Iris pigment epithelial cell (primary cell): ENCODE results near the gene SRGAP2B.
"Not testable (repeated sequence)": the region's sequence is repeated elsewhere in the genome, so short reads cannot be mapped to it uniquely, and the experiment has no call there.

Experiments used
- DNase-seq: peaks from one replicate; pipeline ENCODE4 v3.0.0-alpha.2; 2011; ENCODE audit warnings: low read depth

SRGAP2B gene

DNA sequence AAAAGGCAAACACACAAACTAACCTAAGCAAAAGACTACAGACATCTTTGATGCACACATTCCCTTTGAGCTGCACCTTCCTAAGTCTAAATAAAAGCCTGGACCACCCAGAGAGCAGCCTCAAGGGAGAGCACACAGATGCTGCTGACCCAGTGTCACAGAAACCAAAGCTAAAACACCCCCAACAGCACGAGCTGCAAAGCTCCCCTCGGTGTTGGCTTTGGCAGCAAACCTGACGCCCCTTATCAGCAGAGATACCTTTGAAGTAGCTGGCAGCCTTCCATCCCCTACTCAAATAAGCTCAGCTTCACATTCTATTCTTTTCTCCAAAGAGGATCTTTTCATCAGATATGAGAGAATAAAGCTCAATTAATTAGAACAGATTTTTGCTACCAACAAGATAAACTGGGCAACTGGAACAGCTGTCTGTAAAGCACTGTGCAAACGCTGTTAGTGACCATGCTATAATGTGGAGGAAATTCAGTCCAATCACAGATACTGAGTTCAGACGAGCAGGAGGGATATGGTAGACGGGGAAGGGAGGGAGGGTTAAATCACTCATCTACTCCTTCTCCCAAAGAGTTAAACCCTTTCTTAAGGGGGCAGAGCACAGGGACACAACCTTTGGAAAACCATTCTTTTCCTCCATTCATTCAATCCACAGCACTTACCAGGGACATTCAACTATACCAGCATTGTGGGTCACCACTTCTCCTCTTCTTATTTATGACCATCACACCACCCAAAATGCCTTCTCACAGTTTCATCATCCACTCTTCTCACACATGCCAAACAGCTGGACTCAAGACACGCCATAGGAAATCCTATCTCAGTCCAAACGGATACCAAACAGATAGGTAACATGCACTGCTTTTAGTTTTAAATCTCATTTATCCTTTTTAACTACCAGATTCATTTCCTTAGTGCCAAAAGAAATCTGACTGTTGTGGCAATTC lies 148.3 kb downstream of the SRGAP2B start:
- DNase-seq: not testable (repeated sequence)

DNA sequence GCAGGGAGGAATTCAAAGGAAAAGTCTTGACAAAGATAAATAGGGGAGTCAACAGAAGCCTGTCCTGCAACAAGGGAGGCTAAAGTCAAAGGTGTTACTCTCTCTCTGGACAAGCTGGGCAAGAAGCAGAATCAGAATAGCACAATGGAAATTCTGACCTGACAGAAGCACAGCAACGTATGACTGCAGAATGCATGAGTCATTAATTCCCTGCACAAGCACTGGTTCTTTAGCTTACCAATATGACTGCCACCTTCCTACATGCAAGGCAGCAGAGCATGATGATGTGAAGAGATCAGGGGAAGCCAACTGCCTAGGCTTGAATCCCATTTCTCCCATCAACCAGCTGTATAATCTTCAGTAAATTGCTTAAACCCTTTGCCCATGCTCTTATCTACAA lies 153.4 kb downstream of the SRGAP2B start:
- DNase-seq: not testable (repeated sequence)

DNA sequence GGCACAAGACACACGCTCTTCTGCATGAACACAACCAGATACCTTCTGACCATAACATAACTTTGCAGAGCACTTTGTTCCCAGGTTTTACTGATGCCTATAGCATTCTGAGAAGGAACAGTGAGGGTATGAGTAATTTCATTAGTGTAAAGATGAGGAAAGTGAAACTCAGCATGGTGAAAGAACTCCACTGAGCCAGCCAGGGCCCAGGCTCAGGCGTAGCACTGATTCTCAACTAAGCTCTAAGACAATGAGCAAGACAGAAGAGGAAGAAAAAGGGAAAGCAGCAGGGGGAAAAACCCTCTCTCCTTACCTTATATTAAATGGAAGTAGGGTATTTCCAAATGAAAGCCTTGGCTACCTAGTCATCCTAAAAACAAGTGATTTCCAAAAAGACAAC lies 155.1 kb downstream of the SRGAP2B start:
- DNase-seq: not testable (repeated sequence)

DNA sequence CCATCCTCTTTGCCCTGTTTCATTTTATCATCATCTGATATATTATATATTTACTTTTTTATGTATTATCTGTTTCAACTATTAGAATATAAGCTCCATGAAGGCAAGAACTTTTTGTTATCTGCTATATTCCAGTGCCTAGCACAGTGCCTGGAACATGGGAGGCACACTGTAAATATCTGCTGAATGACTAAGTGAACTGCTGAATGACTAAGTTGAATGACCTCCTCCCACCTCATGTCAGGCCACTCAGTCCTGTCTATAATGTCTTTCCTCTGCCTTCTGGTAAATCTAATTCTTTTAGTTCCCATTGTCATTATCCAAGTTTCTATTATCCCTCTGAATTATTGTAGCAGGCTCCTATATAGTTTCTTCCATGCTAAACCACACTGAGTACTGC lies 156.5 kb downstream of the SRGAP2B start:
- DNase-seq: not testable (repeated sequence)

DNA sequence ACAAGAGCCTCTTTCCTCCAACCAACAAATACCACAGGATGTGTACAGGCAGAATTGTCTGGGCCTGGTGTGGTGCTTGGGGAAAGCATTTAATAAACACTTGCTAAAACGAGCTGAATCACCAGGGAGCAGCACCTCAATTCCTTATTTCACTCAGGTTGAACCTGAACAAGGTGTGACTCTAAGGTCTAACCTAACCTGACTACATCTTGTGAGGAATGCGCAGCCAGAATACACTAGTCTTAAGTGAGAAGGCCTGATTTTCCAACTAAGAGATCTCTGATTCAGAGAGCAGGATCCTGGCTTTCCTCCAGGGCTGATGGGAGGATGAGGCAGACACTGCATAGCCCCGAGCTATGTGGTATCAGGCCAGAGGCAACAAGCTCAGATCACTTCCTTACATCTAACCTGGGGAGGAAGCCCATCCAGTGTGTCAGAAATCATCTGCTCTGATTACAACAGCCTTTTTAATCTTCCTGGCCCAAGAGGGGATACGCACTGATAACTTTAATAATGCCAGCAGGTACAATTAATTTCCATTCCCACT lies 158.9 kb downstream of the SRGAP2B start:
- not testable (repeated sequence) for DNase-seq

DNA sequence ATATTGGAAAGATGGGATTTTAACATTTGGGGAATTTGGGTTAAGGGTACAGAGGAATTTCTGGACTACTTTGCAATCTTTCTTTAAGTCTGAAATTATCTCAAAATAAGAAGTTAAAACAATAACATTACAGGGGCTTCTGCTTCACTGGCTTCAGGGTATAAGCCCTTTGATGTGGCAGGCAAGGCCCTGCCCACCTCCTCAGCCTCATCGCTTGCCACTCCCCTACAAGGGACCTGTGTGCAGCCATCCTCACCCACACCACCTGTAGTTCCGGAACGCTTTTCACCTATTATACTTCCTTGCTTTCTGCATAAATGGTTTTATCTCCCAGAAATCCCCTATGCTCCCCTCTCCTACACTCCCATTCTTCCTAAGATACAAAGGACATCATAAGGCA lies 159.8 kb downstream of the SRGAP2B start:
- not testable (repeated sequence) for DNase-seq

DNA sequence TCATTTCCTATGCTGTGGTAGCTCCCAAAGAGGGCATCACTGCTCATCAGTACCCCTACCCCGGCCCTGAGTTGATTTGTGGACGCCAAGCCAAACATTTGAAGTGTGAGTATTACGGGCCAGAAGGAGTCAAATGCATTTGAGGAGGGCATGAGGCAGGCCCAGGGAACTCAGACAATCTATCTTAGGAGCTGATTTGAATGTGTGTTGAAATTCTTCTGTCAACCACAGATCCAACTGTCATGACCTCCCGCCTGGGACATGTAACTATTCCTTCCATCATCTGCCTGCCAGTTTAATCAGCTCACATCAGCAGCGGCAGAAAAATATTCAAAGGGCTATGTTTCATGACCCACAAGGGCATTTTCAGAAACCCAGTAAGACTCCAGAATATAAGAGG lies 162.1 kb downstream of the SRGAP2B start:
- DNase-seq: not testable (repeated sequence)

DNA sequence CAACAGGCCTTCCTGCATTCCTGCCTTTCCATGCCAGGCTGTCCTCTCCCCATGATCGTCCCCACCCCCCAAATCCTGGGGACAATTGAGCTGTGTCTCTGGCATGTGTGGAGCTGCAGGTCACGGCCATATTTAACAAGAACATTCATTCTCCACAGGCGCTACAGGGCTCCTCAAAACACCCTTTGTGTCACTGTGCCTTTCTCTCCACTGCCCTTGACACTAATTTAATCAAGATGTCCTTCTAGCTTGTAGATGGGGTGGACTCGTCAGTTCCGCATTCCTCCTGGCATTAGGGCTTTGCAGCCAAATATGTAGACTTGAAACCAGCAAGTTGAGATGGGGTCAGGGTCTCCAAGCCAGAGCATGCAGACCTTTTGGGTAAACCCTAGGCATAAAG lies 163.0 kb downstream of the SRGAP2B start:
- peak; percentile 3 for DNase-seq

DNA sequence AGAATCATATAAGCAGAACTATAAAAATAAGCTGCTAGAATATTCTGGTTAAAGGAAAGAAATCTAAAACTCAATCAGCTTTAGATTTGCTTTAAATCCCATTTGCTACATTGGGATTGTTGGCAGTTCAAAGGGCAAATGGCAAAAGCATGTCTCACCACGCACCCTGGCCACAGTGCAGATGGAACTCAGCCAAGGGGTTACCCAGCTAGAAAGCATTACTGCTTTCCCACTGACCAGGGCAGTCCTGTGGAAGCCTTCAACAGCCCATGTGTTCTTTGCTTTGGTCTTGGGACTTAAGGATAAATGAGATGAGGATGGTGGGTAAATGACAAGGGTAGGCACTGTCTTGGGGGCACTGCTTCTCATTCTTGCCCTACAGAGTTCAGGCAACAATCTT lies 163.6 kb downstream of the SRGAP2B start:
- not testable (repeated sequence) for DNase-seq

DNA sequence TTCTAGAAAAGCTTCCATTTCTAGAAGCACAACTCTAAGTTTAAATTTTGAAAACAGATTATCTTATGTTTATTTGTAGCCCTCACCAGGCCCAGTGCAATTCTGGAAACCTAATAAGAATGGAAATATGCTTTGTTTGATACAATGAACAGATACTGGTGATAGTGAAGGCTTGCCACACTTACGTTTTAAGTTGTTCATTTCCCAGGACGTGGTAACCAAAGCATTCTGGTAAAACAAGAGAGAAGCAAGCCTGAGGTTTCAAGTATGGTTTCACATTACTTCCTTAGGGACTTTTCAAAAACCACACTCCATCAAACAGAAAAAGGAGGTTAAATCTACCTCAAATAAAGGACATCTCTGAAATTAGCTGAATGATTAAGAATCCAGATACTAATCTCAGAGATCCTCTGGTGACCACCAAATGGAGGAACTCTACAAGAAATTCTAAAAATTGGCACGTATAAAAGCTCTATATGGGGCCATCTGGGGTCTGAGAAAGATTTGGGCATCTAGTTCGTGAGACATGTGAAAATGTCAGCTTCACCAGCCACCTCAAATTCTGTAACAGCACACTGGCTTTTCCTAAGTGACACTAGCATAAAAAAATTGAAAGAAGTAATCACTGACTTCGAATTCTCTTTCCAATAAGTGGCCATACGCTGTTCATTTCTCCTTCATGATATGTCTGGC lies 164.9 kb downstream of the SRGAP2B start:
- not testable (repeated sequence) for DNase-seq

DNA sequence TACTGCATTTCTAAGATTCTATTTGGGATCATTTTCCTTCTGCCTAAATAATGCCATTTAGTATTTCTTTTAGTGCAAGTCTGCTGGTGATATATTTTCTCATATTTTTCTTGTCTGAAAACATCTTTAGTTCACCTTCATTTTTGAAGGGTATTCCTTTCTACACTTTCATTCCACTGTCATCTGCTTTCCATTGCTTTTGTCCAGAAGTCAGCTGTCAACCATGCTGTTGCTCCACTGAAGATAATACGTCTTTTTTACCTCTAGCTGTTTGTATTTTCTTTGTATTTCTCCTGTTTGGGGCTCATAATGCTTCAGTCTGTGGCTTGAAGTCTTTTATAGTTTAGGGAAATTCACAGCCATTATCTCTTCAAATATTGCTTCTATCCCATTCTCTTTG lies 167.8 kb downstream of the SRGAP2B start:
- DNase-seq: not testable (repeated sequence)

DNA sequence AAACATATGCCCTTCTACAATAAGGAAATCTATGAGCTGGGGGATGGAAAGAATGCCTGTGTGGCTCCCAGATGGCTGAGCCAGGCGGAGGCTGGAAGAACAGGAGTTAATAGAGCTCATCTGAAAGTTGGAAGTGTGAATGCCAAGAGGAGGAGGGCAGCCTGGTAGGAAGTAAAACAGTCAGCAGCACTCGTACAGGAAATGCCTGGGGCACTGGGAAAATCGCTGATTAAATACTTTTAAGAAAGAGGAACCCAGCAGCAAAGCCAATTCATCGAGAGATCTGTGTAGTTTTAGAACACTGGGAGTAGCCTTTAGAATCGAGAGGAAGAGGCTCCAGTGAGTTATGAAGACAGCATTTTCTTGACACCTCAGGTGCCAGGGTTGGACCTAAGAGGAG lies 171.5 kb downstream of the SRGAP2B start:
- not testable (repeated sequence) for DNase-seq

DNA sequence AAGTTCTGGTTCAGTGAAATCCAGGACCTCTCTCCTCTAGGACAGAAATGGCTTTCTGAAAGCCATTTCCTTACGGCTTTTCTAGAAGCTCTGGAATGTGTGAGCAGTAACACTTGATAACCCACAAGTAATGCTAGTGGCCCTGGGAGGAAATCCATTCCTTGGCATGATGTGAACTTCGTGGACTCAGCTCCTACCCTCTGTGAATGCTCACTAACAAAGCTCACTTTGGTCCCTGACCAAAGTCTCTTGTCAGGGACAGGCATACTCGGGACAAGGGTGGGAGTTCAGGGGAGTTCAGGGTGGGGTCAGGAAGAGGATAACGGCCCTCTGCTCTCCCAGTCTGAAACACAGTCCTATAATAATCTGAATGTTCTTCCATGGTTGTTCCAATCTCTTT lies 172.3 kb downstream of the SRGAP2B start:
- DNase-seq: peak; percentile 10

DNA sequence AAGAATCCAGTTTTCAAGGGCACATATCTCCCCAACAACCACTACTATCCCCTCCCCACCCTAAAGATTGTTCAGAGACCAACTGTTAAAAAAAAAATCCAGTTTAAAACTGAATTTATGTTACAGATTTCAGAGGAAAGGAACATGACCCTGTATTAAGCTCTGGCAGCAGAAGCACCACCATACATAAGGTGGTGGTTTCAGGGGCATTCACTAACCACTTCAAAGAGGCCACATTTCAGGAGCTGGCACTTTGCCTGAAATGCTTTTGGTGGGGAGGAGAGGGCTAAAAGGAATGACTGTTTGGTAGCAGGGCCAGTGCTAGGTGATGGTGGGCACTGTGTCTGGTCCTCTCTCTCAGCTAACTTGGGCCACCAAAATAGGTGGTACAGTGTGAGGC lies 176.0 kb downstream of the SRGAP2B start:
- DNase-seq: not testable (repeated sequence)

DNA sequence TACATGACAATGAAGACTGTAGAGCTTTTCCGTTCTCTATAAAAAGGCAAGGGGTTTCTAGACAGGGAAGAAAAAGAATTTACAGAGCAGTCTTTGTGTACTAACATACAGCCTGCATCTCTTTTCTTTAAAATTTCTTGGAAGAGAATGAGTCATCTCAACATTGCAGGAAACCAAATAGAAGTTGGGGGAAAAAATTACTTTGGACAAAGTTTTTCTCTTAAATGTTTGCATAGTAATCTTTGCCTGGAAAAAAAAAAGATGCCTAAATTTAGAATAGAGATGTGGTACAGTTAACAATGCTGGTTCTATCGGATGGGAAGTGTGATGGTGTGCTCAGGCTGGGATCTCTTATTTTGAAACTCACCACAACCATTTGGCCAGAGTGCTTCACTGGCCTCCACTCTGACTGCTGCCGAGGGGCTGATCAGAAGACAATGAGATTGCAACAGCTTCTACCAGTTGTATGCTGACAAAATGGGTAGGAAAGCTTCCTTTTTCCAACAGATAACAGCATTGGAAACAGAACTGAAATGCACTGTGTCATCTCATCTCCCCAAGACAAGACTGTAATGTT lies 177.0 kb downstream of the SRGAP2B start:
- DNase-seq: not testable (repeated sequence)

DNA sequence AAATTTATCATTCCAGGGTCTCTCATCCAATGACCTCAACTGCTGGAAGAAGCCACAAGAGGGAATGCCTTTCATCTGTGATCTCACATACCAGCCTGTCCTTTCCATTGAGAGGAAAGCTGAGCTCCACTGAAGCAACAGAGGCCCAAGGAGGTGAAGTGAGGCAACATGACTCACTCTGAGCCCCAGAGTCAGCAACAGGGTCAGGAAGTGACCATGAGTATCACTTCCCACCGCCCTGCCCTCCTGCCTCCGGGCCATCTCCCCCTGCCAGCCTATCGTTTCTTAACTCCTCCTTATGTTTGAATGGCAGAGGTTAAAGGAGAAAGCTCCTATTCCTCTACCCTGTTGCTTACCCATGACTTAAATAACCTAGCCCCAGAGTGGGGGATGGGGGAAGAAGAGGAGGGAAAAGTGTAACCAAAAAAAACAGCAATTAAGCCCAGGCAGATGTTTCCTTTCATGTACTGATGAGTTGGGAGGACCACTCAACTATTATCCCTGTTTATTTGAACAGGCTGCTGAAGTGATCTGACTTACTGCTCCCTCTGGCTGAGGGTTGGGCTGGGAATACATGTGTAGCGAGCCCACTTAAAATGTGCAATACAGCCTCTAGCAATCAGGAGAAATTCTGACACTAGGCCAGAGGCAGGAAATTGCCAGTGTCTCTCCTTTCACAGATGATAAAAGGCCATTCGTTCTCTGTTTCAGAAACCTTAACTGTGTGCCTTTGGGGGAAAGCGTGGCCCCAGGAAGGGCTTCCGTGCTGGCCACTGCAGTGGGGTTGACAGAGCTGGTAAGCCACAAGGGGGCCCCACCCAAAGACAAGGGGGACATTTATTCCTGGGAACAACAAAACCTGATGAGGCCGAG lies 177.7 kb downstream of the SRGAP2B start:
- not testable (repeated sequence) for DNase-seq

DNA sequence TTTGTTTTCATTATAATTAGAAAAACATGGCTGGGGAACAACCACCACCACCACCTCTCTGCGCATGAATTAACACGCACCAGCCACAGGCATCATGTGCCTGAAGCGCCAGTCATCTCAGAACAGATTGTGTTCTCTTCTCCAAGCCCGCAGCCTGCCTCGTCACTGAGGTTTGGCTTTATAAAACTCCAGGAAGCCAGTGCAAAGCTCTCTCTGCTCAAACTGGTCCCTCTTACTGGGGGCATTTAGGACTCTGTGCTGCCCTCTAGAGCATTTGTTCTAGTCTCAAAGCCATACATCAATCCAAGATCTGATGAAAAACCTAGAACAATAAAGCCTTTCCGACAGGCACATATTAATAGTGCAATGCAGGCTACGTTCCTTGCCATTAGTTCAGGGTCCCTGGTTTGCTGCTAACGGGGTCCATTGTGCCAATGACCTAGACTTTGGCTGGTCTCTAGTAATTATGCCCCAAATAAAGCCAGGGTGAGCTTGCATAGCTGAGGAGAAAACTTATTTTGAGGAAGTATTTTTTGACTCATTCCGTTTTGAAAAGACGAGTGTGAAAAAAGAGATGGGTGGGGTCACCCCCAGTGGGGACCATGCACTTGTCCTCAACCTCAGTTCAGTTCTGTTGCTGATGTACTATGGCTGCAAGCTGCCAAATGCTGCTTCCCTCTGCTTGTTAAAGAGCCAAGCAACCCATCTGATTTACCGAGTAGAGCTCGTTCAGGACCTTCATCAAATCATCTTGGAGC lies 181.0 kb downstream of the SRGAP2B start:
- DNase-seq: not testable (repeated sequence)

DNA sequence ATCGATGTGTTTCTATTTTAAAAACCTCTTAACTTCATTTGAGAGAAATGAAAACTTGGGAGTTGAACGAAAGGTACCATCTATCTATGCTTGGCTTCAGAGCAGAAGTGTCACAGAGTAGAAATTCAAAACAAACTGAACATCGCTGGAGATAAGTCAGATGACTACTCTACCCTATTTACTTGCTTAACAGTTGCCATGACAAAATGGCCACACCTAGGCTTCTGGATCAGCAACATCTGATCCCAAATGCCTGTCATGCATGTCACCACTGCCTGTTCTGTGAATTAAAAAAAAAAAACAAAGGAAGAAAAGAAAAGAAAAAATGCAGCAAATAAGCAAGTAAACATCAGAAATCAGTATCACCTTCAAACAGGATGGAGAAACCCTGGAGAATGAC lies 181.7 kb downstream of the SRGAP2B start:
- not testable (repeated sequence) for DNase-seq

DNA sequence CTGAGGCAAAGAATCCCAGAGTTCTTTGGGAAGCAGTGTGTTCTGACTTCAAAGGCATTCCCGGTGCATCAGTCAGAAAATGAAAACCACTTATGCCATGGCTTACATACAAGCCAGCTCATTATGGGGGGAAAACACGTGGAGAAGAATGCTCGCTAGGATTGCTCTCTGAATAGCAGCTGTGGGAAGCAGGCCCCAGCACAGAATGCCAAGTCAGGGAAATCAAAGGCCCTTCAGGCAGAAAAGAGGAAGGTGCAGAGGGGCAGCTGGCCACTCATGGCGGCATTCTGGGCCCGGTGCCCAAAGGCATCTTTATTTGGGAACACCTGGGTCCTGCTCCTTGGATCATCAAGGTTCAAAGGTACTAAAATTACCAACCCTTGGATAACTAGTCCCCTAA lies 184.4 kb downstream of the SRGAP2B start:
- not testable (repeated sequence) for DNase-seq

DNA sequence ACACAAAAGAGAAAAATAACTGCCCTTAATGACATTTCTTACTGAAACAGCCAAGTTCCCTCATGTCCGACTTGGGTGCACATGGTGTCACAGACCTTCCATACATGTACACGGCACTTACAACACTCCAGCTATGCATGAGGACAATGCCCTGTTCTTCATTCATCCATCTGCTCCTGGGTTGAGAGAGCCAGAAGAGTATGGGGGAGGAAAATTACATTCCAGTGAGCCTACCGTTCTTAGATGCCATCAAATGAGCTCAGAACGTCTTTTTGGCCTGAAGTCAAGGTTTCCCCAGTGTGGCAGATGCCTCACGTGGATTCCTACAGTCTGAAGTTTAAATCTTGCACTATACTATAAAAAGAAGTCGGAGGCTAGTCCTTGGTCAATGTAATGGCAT lies 194.3 kb downstream of the SRGAP2B start:
- DNase-seq: not testable (repeated sequence)
